CD4-positive, CD25-positive, alpha-beta regulatory T cell (primary cell): ENCODE data around the gene CYB561D2. TPM values are rescaled to one million over a fixed set of nuclear protein-coding genes. Genes with fewer than 3 reads are reported as not detected.
A peak's percentile ranks its signal among the peaks of the same experiment; 100 is the strongest.

Experiments
- ATAC-seq, 2 donors: fragments of 150-1000 bp; cut with Tn5 transposase; one replicate each; pipeline ENCODE4 v1.10.0; 2021; ENCODE audit warnings: low read depth in 2 of 2, moderate number of reproducible peaks in 2 of 2, moderate library complexity in 1 of 2
- DNase-seq, 3 donors: peaks; one replicate each; pipeline versions ENCODE4 v3.0.0 to v3.0.0-alpha.2; 2012 to 2022; ENCODE audit warnings: mixed read lengths in 1 of 3
- H3K27ac ChIP-seq: one replicate; pipeline ENCODE4 v1.7.0; 2013; ENCODE audit warnings: mild to moderate bottlenecking, low read length; ENCODE audit not compliant: insufficient read depth, poor library complexity, severe bottlenecking
- H3K27me3 ChIP-seq: one replicate; pipeline ENCODE4 v1.7.0; 2013; ENCODE audit warnings: low read length; ENCODE audit not compliant: control insufficient read depth, insufficient read depth
- H3K36me3 ChIP-seq: one replicate; pipeline ENCODE4 v1.7.0; 2013; ENCODE audit warnings: mild to moderate bottlenecking, low read length, moderate library complexity; ENCODE audit not compliant: control insufficient read depth, insufficient read depth
- H3K4me1 ChIP-seq: 2 replicates; pipeline ENCODE4 v1.7.0; 2013; ENCODE audit warnings: mild to moderate bottlenecking, low read length; ENCODE audit not compliant: insufficient read depth, control insufficient read depth, poor library complexity, severe bottlenecking
- H3K4me3 ChIP-seq: one replicate; pipeline ENCODE4 v1.7.0; 2013; ENCODE audit warnings: low read depth, mild to moderate bottlenecking, low read length, moderate library complexity
- H3K9me3 ChIP-seq, 2 experiments: 1 replicate in 1 of 2; 2 replicates in 1 of 2; pipeline ENCODE4 v1.7.0; 2013; ENCODE audit warnings: low read length in 2 of 2, mild to moderate bottlenecking in 1 of 2, moderate library complexity in 1 of 2; ENCODE audit not compliant: control insufficient read depth in 2 of 2
- H3K27ac Mint-ChIP-seq, 3 donors: one replicate each; pipeline ENCODE4 v1.8.0; 2020 to 2022; ENCODE audit warnings: mild to moderate bottlenecking in 3 of 3, mixed read lengths in 3 of 3, moderate library complexity in 2 of 3
- H3K27me3 Mint-ChIP-seq: one replicate; pipeline ENCODE4 v1.8.0; 2022; ENCODE audit warnings: mild to moderate bottlenecking, mixed read lengths
- H3K36me3 Mint-ChIP-seq: one replicate; pipeline ENCODE4 v1.8.0; 2020; ENCODE audit warnings: mixed read lengths
- H3K4me1 Mint-ChIP-seq, 4 donors: one replicate each; pipeline ENCODE4 v1.8.0; 2020 to 2022; ENCODE audit warnings: mixed read lengths in 4 of 4, mild to moderate bottlenecking in 1 of 4
- H3K4me3 Mint-ChIP-seq, 4 donors: one replicate each; pipeline ENCODE4 v1.8.0; 2020 to 2022; ENCODE audit warnings: mild to moderate bottlenecking in 4 of 4, mixed read lengths in 4 of 4, moderate library complexity in 3 of 4
- H3K9me3 Mint-ChIP-seq, 7 donors: one replicate each; pipeline ENCODE4 v1.8.0; 2020 to 2022; ENCODE audit warnings: mixed read lengths in 7 of 7, mild to moderate bottlenecking in 3 of 7, moderate library complexity in 2 of 7
- polyA plus RNA-seq, 4 donors: library from polyadenylated mRNA; unstranded; fragments of 300-500 nt; fragmentation: Illumina TruSeq; gene quantifications; one replicate each; pipeline ENCODE4 v1.2.3, GENCODE V29; 2021
- total RNA-seq: library from RNA; stranded (reverse); gene quantifications from one replicate; pipeline ENCODE4 v1.2.3, GENCODE V29; 2022

The CYB561D2 gene
- total and polyA plus RNA-seq, 5 donors from 2014 or later, result 28.5 to 92.2 (median 73.8) TPM

- Mint-ChIP-seq H3K4me1 (no peaks in the 10 kb centered on the region), H3K4me3 (no peak overlapping the region), H3K36me3 (no peaks in the 10 kb centered on the region), H3K27ac (peak overlapping the region in 1 of 3 donors; percentile 13), H3K27me3 (peaks cover 5% of the 10 kb centered on the region), H3K9me3 (no peaks in the 10 kb centered on the region)
- no peak for ATAC-seq
- H3K9me3 ChIP-seq, result no peaks in the 10 kb centered on the region
- H3K27me3 ChIP-seq, result no peaks in the 10 kb centered on the region
- H3K36me3 ChIP-seq, result no peaks in the 10 kb centered on the region
- no peak overlapping the region for H3K4me3 ChIP-seq
- H3K27ac ChIP-seq, result no peak overlapping the region
- no peaks in the 10 kb centered on the region for H3K4me1 ChIP-seq
- no peak for DNase-seq
Observed at GRCh38 chr3:50383750-50384149, 33.1 kb downstream of the CYB561D2 start.

- Histone ChIP-seq H3K27ac (no peak overlapping the region), H3K27me3 (no peaks in the 10 kb centered on the region), H3K4me3 (no peak overlapping the region), H3K4me1 (no peaks in the 10 kb centered on the region), H3K9me3 (no peaks in the 10 kb centered on the region), H3K36me3 (no peaks in the 10 kb centered on the region)
- Mint-ChIP-seq H3K4me1 (no peaks in the 10 kb centered on the region), H3K4me3 (peak overlapping the region in 1 of 4 donors; percentile 27), H3K9me3 (no peaks in the 10 kb centered on the region), H3K36me3 (no peaks in the 10 kb centered on the region), H3K27me3 (peaks cover 5% of the 10 kb centered on the region), H3K27ac (no peak overlapping the region)
- DNase-seq, result no peak
- no peak for ATAC-seq
Observed at GRCh38 chr3:50385754-50386153, 35.1 kb downstream of the CYB561D2 start.

- ATAC-seq, result no peak
- H3K9me3 Mint-ChIP-seq, result no peaks in the 10 kb centered on the region
- H3K27me3 Mint-ChIP-seq, result no peaks in the 10 kb centered on the region
Observed at GRCh38 chr3:50388016-50388719, 37.5 kb downstream of the CYB561D2 start.

GRCh38 chr3:50388720-50389413, 38.2 kb downstream of the CYB561D2 start:
- no peak overlapping the region for H3K4me3 ChIP-seq
- no peaks in the 10 kb centered on the region for H3K27me3 ChIP-seq
- H3K27ac ChIP-seq, result no peak overlapping the region
- no peaks in the 10 kb centered on the region for H3K27me3 Mint-ChIP-seq
- DNase-seq, result no peak
- no peaks in the 10 kb centered on the region for H3K9me3 ChIP-seq
- no peak for ATAC-seq
- H3K27ac Mint-ChIP-seq, result no peak overlapping the region
- H3K4me1 Mint-ChIP-seq, result peaks cover 0 to 2% (median 0%) of the 10 kb centered on the region in 4 donors
- no peaks in the 10 kb centered on the region for H3K9me3 Mint-ChIP-seq
- H3K4me1 ChIP-seq, result no peaks in the 10 kb centered on the region
- H3K4me3 Mint-ChIP-seq, result no peak overlapping the region
- no peaks in the 10 kb centered on the region for H3K36me3 Mint-ChIP-seq
- H3K36me3 ChIP-seq, result no peaks in the 10 kb centered on the region

More at GRCh38 chr3:50388016-50388719, 37.5 kb downstream of the CYB561D2 start:
- Histone ChIP-seq H3K36me3 (no peaks in the 10 kb centered on the region), H3K9me3 (no peaks in the 10 kb centered on the region), H3K27me3 (no peaks in the 10 kb centered on the region), H3K4me1 (no peaks in the 10 kb centered on the region), H3K27ac (no peak overlapping the region), H3K4me3 (no peak overlapping the region)
- DNase-seq, result no peak
- Mint-ChIP-seq H3K4me3 (no peak overlapping the region), H3K4me1 (peaks cover 0 to 2% (median 0%) of the 10 kb centered on the region in 4 donors), H3K27ac (no peak overlapping the region), H3K36me3 (no peaks in the 10 kb centered on the region)

DNA sequence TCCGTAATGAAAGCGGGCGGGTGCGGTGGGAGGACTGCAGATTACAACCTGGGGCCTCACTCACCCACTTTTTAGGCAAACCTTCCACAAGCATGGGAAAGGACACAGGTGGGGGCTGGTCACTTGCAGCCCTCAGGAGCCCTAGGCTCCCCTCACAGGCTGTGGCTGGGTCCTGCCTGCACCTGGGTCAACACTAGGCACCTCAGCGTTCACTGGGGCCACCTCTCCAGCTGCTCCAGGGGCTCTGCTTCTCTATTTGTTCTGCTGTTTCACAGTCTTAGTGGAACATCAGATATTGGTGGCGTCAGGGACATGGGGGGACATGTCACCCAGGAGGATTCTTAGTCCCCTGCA, 38.7 kb downstream of the CYB561D2 start:
- Histone ChIP-seq H3K9me3 (no peaks in the 10 kb centered on the region), H3K27me3 (no peaks in the 10 kb centered on the region), H3K4me1 (no peaks in the 10 kb centered on the region), H3K36me3 (no peaks in the 10 kb centered on the region), H3K4me3 (no peak overlapping the region), H3K27ac (no peak overlapping the region)
- H3K36me3 Mint-ChIP-seq, result no peaks in the 10 kb centered on the region
- H3K4me3 Mint-ChIP-seq, result no peak overlapping the region
- no peaks in the 10 kb centered on the region for H3K9me3 Mint-ChIP-seq
- DNase-seq, result no peak
- ATAC-seq, result no peak
- H3K4me1 Mint-ChIP-seq, result peaks cover 0 to 2% (median 0%) of the 10 kb centered on the region in 4 donors
- no peak overlapping the region for H3K27ac Mint-ChIP-seq
- no peaks in the 10 kb centered on the region for H3K27me3 Mint-ChIP-seq

- DNase-seq, result no peak
- H3K4me3 Mint-ChIP-seq, result no peak overlapping the region
- H3K36me3 Mint-ChIP-seq, result no peaks in the 10 kb centered on the region
- Histone ChIP-seq H3K9me3 (no peaks in the 10 kb centered on the region), H3K36me3 (no peaks in the 10 kb centered on the region), H3K4me3 (no peak overlapping the region), H3K27ac (no peak overlapping the region), H3K27me3 (no peaks in the 10 kb centered on the region), H3K4me1 (no peaks in the 10 kb centered on the region)
- no peaks in the 10 kb centered on the region for H3K9me3 Mint-ChIP-seq
- no peak for ATAC-seq
- H3K27ac Mint-ChIP-seq, result peak overlapping the region in 1 of 3 donors; percentile 56
- peaks cover 0 to 2% (median 0%) of the 10 kb centered on the region in 4 donors for H3K4me1 Mint-ChIP-seq
- no peaks in the 10 kb centered on the region for H3K27me3 Mint-ChIP-seq
Observed at GRCh38 chr3:50390508-50391224, 40.0 kb downstream of the CYB561D2 start.

DNA sequence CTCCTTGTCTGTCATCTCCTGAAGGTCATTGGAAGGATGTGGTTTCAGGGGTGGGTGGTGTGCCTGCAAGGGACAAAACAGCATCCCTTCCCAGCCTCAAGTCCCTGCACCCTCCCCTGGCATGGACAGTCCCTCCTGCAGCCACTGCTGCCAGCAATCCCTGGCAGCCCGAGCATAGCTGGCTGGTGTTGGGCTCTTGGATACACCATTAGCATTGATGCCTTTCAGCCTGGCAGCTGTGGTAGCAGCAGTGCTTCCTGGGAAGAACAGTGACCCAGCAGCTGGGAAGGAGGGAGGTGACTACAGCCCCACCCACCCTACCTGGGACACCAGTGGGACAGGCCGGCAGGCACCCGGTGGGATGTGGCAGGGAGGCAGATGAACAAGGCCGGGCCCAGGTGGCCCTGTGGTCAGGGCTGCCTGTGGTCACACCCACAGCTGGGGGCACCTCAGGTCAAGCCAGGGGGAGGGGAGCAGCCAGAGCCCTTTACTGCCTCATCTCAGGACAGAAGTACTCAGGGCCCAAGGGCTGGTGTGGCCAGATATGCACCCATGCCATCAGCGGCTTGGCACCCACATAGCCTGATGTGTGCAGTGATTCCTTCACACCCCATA, 41.5 kb downstream of the CYB561D2 start:
- Mint-ChIP-seq H3K36me3 (no peaks in the 10 kb centered on the region), H3K4me1 (peaks cover 0 to 2% (median 0%) of the 10 kb centered on the region in 4 donors), H3K27me3 (no peaks in the 10 kb centered on the region), H3K27ac (peak overlapping the region in 1 of 3 donors; percentile 23), H3K9me3 (no peaks in the 10 kb centered on the region), H3K4me3 (no peak overlapping the region)
- DNase-seq, result no peak
- Histone ChIP-seq H3K4me3 (no peak overlapping the region), H3K27ac (no peak overlapping the region), H3K9me3 (no peaks in the 10 kb centered on the region), H3K4me1 (no peaks in the 10 kb centered on the region), H3K27me3 (no peaks in the 10 kb centered on the region), H3K36me3 (no peaks in the 10 kb centered on the region)
- ATAC-seq, result no peak
